GM19397 (cell line): ENCODE measurements around the gene EPC1.
"Not testable (repeated sequence)": the region's sequence is repeated elsewhere in the genome, so short reads cannot be mapped to it uniquely, and the experiment has no call there.

Experiments
- ATAC-seq: cut with Tn5 transposase; IDR thresholded peaks from one replicate; pipeline ENCODE4 v1.9.1; 2021; ENCODE audit warnings: mild to moderate bottlenecking, moderate library complexity; ENCODE audit not compliant: unreplicated experiment

The EPC1 gene

DNA sequence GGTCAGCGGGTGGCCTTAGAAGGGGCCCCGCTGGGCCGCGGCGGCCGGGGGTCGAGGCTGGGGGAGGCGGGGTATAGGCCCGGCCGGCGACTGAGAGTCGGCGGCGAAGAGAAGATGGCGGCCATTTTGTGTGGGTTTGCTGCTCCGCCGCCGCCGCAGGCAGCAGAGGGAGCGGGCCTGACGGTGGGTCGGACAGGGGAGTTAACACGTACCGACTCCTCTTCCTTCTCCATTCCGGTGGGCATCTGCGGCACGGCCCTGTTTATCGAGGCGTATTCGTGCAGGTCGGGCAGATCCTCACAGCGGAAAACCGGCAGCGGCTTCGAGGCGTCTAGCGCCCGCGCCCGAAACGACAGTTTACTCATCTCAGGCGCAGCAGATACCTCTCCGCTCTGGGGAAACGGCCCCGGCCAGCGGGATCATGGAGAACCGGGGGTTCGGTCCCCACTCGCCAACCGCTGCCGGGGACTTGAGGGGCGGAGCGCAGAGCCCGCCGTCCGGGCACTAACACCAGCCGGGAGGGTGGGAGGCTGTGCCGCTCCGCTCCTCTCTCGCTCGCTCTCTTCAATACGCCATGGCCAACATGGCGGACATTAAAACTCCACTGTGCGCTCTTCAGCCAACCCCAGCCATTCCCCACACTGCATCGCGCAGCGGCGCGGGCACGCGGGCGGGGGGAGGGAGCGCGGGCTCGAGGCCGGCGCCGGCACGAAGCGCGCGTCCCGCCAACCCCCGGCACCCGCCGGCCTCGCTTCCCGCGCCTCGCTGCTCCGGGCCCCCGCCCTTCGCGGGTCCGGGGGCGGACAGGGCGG, at the start of gene EPC1:
TSS of gene EPC1 (minus strand) at position 608 of the 812 bp plus-strand sequence. CDS start at position 365, 243 bp downstream.
- peak; percentile 60 for ATAC-seq

- no peak for ATAC-seq
Measured at GRCh38 chr10:32393911-32394310, 47.0 kb upstream of the EPC1 start.

- ATAC-seq = not testable (repeated sequence)
Measured at GRCh38 chr10:32392284-32392683, 45.3 kb upstream of the EPC1 start.

- no peak for ATAC-seq
Measured at GRCh38 chr10:32390193-32390592, 43.2 kb upstream of the EPC1 start.

- no peak for ATAC-seq
Measured at GRCh38 chr10:32388258-32389027, 41.5 kb upstream of the EPC1 start.

DNA sequence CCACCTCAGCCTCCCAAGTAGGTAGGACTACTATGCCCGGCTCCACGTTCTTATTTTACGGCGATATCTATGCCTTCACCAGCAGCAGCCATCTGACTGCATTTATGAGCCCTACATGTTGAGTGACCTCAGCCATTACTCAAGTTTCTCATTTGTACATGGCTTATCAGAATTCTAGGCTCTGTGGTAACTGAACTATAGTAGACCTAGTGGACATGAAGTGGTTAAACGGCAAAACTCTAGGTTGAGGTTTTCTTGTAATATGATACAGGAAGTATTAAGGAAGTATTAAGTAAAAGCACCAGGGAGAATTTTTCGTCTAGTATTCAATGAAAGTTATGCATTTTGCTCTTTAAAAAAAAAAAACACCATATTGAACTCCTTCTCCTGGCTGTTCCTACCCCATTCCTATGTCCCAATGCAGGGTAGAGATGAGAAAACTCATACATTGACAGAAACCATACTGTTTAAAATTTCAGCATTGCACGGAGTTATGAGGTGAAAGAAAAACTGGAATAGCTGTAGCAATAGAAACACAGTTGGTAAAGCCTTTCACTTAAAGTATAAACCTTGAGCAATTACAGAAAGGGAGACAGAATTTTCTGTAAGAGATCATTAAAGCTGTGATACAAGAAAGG, 39.8 kb upstream of the EPC1 start:
- ATAC-seq = no peak

GRCh38 chr10:32384171-32384570, 37.2 kb upstream of the EPC1 start:
- no peak for ATAC-seq

- no peak for ATAC-seq
Measured at GRCh38 chr10:32381165-32381564, 34.2 kb upstream of the EPC1 start.

DNA sequence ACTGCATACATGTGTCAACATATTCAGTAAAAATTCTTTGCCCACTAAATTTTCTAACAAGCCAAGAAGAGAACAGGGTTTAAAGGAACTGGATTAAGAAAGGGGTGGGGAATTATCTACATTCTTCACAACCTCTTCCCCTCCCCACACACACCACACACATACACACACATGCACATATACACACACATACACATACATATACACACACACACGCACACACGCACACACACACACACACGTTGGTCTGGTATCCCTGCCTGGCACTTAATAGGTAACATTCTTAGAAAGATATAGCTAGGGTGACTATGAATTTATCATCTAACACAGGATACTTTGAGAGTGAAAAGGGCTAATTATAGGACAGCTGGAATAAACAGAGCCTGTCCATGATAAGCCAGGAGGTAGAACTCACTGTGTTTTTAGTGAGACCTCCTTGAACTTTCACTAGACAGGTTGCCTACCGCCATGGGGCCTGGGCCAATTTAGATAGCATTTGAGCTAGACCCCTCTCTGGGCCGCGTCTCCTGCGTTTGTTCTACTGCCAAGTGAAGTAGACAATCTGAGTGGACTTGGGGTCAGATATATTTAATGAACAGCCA, 33.1 kb upstream of the EPC1 start:
- no peak for ATAC-seq

DNA sequence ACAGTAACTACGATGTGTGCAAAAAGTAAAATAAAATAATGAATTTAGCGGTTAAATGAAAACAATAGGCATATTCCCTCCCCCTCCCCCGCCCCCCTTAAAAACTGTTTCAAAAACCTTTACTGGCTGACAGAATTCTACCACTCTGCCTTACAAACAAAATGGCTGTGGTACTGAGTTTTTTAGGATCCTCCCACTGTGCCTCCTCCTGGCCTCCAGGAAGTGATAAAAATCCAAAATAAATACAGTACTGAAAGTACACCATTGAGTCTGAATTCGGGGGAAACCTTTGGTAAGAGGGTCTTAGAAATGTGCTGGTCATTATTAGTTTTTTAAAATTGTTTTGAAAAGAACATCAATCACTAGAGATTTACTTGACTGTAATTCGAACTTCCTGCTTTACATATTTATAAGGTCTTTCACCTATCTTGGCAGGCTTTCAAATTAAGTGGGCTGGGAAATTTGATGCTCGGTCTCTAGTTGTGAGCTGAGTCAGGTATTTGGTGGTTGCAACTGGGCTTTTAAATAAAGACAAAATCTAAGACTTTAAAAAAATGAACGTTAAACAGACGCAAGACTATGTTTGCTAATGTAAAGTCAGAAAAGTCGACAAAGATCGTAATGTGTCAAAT, 32.5 kb upstream of the EPC1 start:
- ATAC-seq = no peak

DNA sequence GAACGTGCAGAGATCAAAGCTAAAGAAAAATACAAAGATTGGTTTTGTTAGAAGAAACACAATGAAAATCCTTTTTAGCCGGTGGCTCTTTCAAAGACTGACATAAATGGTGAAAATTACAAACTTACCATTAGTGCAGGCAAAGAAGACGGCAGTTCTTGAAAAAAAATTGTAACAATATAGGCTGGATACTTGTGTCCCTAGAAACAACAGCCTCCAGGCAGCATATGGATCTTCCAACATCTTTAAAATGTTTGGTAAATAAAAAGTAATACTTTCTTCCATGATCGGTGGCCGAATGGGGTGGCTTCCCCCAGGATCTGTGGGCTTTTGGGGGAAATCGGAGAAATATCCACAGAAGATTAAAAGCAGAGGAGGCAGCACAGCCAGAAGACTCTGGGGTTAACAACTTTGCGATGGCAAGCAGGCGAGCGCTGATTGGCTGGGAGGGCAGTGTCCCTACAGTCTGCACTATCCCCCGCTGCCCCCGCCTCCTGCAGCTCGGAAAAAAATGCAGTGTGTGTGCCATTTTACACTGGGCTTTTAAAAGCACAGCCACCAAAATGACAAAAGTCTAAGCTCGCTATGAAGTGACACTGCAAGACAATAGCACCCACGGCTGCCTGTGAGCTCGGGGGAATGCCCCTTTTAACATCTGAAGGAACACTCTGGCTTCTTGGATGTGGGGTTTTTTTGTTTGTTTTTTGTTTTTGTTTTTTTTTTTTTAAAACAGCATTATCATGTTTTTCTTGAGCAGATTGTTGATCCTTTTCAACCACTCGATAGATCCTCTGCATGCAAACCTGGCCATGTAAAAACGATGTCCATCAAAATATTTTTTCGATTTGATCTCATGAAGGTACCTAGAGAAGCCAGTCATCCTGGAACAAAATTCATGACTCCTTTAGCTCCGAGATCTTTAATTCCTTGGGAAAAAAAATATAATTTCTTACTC, 31.7 kb upstream of the EPC1 start:
- ATAC-seq = peak; percentile 96

DNA sequence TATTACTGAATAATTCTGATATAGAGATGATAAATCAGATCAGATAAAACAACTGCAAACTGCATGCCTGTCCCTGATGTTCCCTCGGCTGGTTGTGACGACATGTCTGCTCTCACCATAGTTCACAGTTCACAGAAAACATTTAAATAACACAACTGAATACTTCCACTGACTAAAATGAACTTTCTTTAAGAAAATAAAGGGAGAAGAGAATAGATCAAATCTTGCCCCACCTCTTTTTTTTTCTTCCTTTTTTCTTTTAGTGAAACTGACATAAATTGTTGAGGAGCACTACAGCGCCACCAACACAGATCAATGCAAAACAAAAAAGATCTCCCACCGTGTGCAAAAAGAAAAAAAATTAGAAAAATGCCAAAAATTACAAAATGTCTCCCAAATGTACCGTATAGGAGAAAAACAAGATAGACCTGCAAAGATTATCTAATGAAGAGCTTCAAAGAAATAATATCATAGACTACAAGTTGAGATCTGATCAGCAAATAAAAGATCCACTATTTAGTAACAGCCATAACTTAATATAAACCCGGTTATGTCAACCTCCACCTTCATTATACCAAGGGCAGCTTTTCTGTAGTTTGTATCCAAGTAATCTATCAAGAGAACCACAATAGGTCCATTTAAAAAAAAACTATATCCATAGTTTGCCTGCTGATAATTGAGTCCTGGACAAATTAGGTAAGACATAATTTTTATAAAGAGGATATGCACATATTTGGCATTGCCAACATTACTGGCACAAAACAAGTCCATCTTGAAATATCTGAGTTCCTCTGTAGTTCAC, 30.7 kb upstream of the EPC1 start:
- no peak for ATAC-seq

GRCh38 chr10:32376771-32377170, 29.8 kb upstream of the EPC1 start:
- ATAC-seq = no peak

DNA sequence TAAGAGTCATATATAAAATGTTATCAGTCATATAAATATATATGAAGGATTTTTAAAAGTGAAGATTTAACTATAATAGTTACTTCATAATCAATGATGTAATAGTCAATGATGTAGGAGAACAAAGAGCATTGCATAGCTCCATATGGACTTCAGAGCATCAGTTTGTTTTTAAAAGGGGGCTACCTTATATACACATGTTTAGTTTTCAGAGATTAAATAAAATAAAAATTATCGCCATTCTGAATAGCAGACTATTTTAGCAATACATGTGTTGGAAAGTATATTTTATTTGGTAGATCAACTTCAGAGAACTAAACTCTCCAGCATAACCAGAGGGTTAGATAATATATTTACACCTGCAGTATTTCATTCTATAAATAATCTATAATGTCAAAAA, 29.1 kb upstream of the EPC1 start:
- ATAC-seq = no peak

GRCh38 chr10:32375631-32376030, 28.7 kb upstream of the EPC1 start:
- no peak for ATAC-seq

DNA sequence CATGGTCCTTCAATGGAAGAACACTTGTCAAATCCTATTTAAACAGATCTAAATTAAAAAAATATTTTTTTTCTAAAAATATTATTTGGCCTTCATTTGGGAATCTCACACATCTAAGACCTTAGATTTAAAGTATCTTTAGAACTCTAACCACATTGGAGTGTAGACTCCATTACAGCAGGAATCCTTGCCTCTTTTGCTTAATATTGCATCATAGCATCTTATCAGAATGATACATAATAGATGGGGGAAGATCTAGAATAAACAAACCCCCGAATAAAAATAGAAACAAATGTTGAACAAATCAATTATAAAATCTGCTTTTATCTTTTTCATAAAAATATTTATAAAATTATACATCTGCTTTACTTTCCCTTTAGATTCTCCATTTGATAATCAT, 27.6 kb upstream of the EPC1 start:
- ATAC-seq = no peak

DNA sequence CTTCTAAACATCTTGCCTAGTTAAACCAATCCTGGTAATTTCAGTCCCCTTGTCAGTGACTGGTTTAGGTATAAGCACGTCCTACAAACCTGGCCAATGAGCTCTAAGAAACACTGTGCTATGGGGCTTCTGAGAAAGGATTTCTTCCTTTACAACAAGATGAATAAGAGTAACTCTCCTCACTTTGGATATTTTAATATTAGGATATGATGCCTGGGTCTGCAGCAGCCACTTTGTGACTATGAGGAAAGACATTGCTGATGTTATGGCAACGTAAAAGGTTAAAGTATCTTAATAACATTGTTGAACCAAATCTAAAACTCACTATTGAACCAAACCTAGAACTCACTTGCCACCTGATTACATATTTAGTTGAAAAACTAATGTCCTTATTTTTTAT, 26.5 kb upstream of the EPC1 start:
- ATAC-seq = no peak

DNA sequence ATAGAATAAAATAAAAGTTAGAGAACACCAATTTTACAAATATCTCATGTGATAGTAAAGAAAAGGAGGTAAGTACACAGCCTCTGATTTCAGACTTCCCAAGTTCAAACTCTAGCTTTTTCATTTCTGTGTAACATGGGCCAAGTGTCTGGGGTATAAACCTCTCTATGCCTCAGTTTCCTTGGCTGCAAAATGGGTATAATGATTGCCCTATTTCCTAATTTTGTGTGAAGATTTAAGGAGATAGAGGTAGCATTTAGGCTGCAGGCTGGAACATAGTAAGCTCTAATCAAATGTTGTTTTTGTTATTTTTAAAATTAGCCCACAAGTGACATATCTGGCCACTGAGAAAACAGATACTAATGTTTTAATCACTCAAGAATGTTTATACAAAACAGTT, 26.1 kb upstream of the EPC1 start:
- no peak for ATAC-seq
